ENCODE measurements around the gene ZNF335. TPM values are rescaled to one million over a fixed set of nuclear protein-coding genes. Genes with fewer than 3 reads are reported as not detected.
A peak's percentile ranks its signal among the peaks of the same experiment; 100 is the strongest.

The ZNF335 gene
- total and polyA plus RNA-seq, 2 of the 13 experiments (the other 11 are each of a cell fraction or from before 2014, with no cell fraction given) = 9.7 to 13.7 TPM

DNA sequence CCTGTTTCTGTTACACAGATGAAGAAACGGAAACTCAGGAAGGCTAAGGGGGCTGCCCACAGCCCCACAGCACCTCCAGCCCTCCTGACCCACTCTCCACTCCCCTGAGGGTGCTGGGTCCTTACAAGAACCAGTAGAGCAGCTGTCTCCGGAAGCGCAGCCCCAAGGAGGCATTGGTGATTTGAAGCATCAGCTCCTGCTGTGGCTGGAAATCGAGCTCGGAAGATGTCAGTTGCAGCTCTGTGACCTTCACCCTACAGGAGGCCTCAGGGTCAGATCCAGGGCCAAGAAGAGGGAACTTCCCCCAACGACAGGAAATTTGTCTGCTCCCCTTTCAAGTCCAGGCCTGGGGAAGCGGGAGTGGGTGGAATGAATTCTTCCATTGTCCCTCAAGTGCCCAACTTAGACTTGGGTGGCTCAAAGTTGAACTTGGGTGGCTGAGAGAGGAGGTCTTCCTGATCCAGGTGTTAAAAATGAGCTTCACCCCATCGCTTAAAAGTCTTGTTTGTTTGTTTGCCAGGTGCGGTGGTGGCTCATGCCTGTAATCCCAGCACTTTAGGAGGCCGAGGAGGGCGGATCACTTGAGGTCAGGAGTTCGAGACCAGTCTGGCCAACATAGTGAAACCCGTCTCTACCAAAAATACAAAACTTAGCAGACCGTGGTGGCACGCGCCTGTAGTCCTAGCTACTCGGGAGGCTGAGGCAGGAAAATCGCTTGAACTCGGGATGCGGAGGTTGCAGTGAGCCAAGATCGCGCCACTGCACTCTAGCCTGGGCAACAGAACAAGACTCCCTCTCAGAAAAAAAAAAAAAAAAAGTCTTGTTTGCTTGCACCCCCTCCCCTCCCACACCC, 62.0 kb downstream of the ZNF335 start (continued):
- TF ChIP-seq ZNF792 (CRISPR knock-in tag; IDR thresholded peaks at IDR 0.05) (peak; percentile 48; the same call in 1 of the 2 replicates), ZNF101 (CRISPR knock-in tag; IDR thresholded peaks at IDR 0.05; ENCODE audit: borderline replicate concordance, low read depth) (0 out of 2 replicates have a peak, but pooled peaks have one; percentile 32), GPN1 (CRISPR knock-in tag; IDR thresholded peaks at IDR 0.05; ENCODE audit: borderline replicate concordance) (no peak), NPAS2 (CRISPR knock-in tag; IDR thresholded peaks at IDR 0.05; ENCODE audit: borderline replicate concordance) (no peak), NCOA2 (CRISPR knock-in tag; IDR thresholded peaks at IDR 0.05) (peak; percentile 67; the same call in 1 of the 2 replicates), ETV5 (CRISPR knock-in tag; IDR thresholded peaks at IDR 0.05; ENCODE audit: borderline replicate concordance) (peak; percentile 77), ZNF512B (CRISPR knock-in tag; IDR thresholded peaks at IDR 0.05; ENCODE audit: borderline replicate concordance) (0 out of 2 replicates have a peak, but pooled peaks have one; percentile 70), DPF2 (CRISPR knock-in tag; IDR thresholded peaks at IDR 0.05; ENCODE audit: borderline replicate concordance, low read depth) (peak; percentile 75; the same call in 1 of the 2 replicates), HOXD1 (CRISPR knock-in tag; IDR thresholded peaks at IDR 0.05) (0 out of 2 replicates have a peak, but pooled peaks have one; percentile 51), ZNF264 (CRISPR knock-in tag; IDR thresholded peaks at IDR 0.05) (peak; percentile 66; the same call in 1 of the 2 replicates), ZNF501 (CRISPR knock-in tag; IDR thresholded peaks at IDR 0.05) (peak; percentile 52; the same call in 1 of the 2 replicates), ESRRA (CRISPR knock-in tag; IDR thresholded peaks at IDR 0.05; ENCODE audit: low read depth) (peak; percentile 87), ZFAT (CRISPR knock-in tag; conservative IDR thresholded peaks at IDR 0.05) (no peak), ZNF263 (CRISPR knock-in tag; IDR thresholded peaks at IDR 0.05) (0 out of 2 replicates have a peak, but pooled peaks have one; percentile 32), SMYD3 (CRISPR knock-in tag; IDR thresholded peaks at IDR 0.05) (no peak), ARNTL (CRISPR knock-in tag; IDR thresholded peaks at IDR 0.05) (peak; percentile 58; the same call in 1 of the 2 replicates), ZNF446 (CRISPR knock-in tag; IDR thresholded peaks at IDR 0.05) (no peak)
- TF ChIP-seq, protein P1, sequence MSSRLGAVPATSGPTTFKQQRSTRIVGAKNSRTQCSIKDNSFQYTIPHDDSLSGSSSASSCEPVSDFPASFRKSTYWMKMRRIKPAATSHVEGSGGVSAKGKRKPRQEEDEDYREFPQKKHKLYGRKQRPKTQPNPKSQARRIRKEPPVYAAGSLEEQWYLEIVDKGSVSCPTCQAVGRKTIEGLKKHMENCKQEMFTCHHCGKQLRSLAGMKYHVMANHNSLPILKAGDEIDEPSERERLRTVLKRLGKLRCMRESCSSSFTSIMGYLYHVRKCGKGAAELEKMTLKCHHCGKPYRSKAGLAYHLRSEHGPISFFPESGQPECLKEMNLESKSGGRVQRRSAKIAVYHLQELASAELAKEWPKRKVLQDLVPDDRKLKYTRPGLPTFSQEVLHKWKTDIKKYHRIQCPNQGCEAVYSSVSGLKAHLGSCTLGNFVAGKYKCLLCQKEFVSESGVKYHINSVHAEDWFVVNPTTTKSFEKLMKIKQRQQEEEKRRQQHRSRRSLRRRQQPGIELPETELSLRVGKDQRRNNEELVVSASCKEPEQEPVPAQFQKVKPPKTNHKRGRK (CRISPR knock-in tag; IDR thresholded peaks at IDR 0.05) = no peak

All from HepG2 (cell line).